Placental pericyte (primary cell): Measurements from ENCODE around the gene FAM120A. TPM values are rescaled to one million over a fixed set of nuclear protein-coding genes. Genes with fewer than 3 reads are reported as not detected.

Source experiments
- small RNA-seq: library from RNA; depleted of rRNA; stranded (forward); fragments of <200 nt; gene quantifications from one replicate; pipeline ENCODE3, GENCODE V24; 2012; ENCODE audit warnings: low replicate concordance
- total RNA-seq: library from RNA; depleted of rRNA; stranded (reverse); fragments of >200 nt; gene quantifications from 2 replicates; pipeline ENCODE4 v1.2.3, GENCODE V29; 2012

FAM120A gene
- total RNA-seq: 130 and 197 TPM in 2 replicates

GRCh38 chr9:93450945-93451815 lies at the start of gene FAM120A:
FAM120A (plus strand) TSS chr9:93451685; CDS start chr9:93451916, 231 bp downstream.

GRCh38 chr9:93453047-93453914 lies 1.8 kb downstream of the FAM120A start, which contains the start of gene FAM120AOS:
FAM120AOS (minus strand) TSS chr9:93453581; CDS start chr9:93452709, 872 bp downstream.

GRCh38 chr9:93576258-93577077 lies 125.0 kb downstream of the FAM120A start, which contains the start of gene PHF2:
PHF2 (plus strand) TSS chr9:93576584; CDS start chr9:93576774, 190 bp downstream.

Small RNAs within 50 kb of the gene (small RNA-seq; reads per million reads assigned to genes)
- not detected for gene RF00019

Other genes starting within 250 kb of the FAM120A start
- gene FAM120AOS, start 1.9 kb downstream of the FAM120A start, total RNA-seq: 41.9 and 67.6 TPM in 2 replicates
- 12.7 and 17.6 TPM in 2 replicates for gene PHF2, start 124.9 kb downstream of the FAM120A start, total RNA-seq